H54 (cell line): ENCODE data around the gene EXTL1.

Experiments
- DNase-seq: peaks from one replicate; pipeline ENCODE4 v3.0.0; 2011; ENCODE audit warnings: low spot score, mixed read lengths; ENCODE audit not compliant: insufficient read length
- FAIRE-seq: peaks from 3 replicates; lab custom pipeline; 2011; peaks lifted over from hg19 to GRCh38; lab: Jason Lieb, UNC
- POLR2A ChIP-seq: IDR thresholded peaks from 2 replicates; pipeline ENCODE4 v1.6.1; 2011; ENCODE audit warnings: low read depth, mild to moderate bottlenecking, low read length

The EXTL1 gene

GRCh38 chr1:26084844-26085243, 63.3 kb downstream of the EXTL1 start:
- no peak for DNase-seq
- no peak for FAIRE-seq
- no peak for TF ChIP-seq POLR2A
